H9 (cell line): ENCODE data around the gene FAAP100. TPM values are rescaled to one million over a fixed set of nuclear protein-coding genes. Genes with fewer than 3 reads are reported as not detected.
A peak's percentile ranks its signal among the peaks of the same experiment; 100 is the strongest.

ENCODE experiments used
- DNase-seq: peaks from one replicate; pipeline ENCODE4 v3.0.0-alpha.2; 2017
- H2AFZ ChIP-seq: one replicate; pipeline ENCODE4 v1.6.1; 2013; ENCODE audit warnings: mild to moderate bottlenecking, low read length, control low read depth, moderate library complexity
- H2AK5ac ChIP-seq: 2 replicates; pipeline ENCODE4 v1.6.1; 2013; ENCODE audit warnings: low read length, control low read depth, mixed read lengths; ENCODE audit not compliant: insufficient read length
- H2BK120ac ChIP-seq: one replicate; pipeline ENCODE4 v1.6.1; 2013; ENCODE audit warnings: low read depth, mild to moderate bottlenecking, low read length, control low read depth, inconsistent platforms; ENCODE audit not compliant: poor library complexity, severe bottlenecking
- H2BK12ac ChIP-seq: 2 replicates; pipeline ENCODE4 v1.6.1; 2013; ENCODE audit warnings: low read length, control low read depth, mixed read lengths, low read depth; ENCODE audit not compliant: insufficient read length
- H2BK15ac ChIP-seq: 2 replicates; pipeline ENCODE4 v1.6.1; 2013; ENCODE audit warnings: low read depth, low read length, control low read depth
- H2BK20ac ChIP-seq: one replicate; pipeline ENCODE4 v1.6.1; 2013; ENCODE audit warnings: low read depth, mild to moderate bottlenecking, low read length, control low read depth, inconsistent platforms; ENCODE audit not compliant: poor library complexity, severe bottlenecking
- H2BK5ac ChIP-seq: 2 replicates; pipeline ENCODE4 v1.6.1; 2013; ENCODE audit warnings: low read length, control low read depth, mixed read lengths; ENCODE audit not compliant: insufficient read length
- H3K14ac ChIP-seq: 2 replicates; pipeline ENCODE4 v1.6.1; 2013; ENCODE audit warnings: low read length, control low read depth; ENCODE audit not compliant: insufficient read depth
- H3K18ac ChIP-seq: 2 replicates; pipeline ENCODE4 v1.6.1; 2013; ENCODE audit warnings: low read depth, mild to moderate bottlenecking, mixed read lengths, low read length, control low read depth; ENCODE audit not compliant: insufficient read length
- H3K23ac ChIP-seq: 2 replicates; pipeline ENCODE4 v1.6.1; 2013; ENCODE audit warnings: low read length, control low read depth, mixed read lengths, low read depth; ENCODE audit not compliant: insufficient read length
- H3K23me2 ChIP-seq: 2 replicates; pipeline ENCODE4 v1.6.1; 2013; ENCODE audit warnings: low read depth, mild to moderate bottlenecking, mixed read lengths, low read length, control low read depth; ENCODE audit not compliant: insufficient read length, poor library complexity, severe bottlenecking
- H3K27ac ChIP-seq: 2 replicates; pipeline ENCODE4 v1.5.1; 2013; ENCODE audit warnings: low read length, control low read depth, mixed read lengths, low read depth; ENCODE audit not compliant: insufficient read length
- H3K27me3 ChIP-seq: 2 replicates; pipeline ENCODE4 v1.6.1; 2013; ENCODE audit warnings: low read length, control low read depth, inconsistent platforms; ENCODE audit not compliant: insufficient read depth
- H3K4ac ChIP-seq: 2 replicates; pipeline ENCODE4 v1.6.1; 2013; ENCODE audit warnings: low read depth, mild to moderate bottlenecking, control low read depth, inconsistent platforms, low read length, moderate library complexity
- H3K4me1 ChIP-seq: 2 replicates; pipeline ENCODE4 v1.6.1; 2013; ENCODE audit warnings: low read length, control low read depth, inconsistent platforms; ENCODE audit not compliant: insufficient read depth
- H3K4me2 ChIP-seq: 2 replicates; pipeline ENCODE4 v1.6.1; 2013; ENCODE audit warnings: low read length, control low read depth, mixed read lengths; ENCODE audit not compliant: insufficient read length, insufficient read depth
- H3K56ac ChIP-seq: 2 replicates; pipeline ENCODE4 v1.6.1; 2013; ENCODE audit warnings: low read depth, mild to moderate bottlenecking, mixed read lengths, low read length, control low read depth; ENCODE audit not compliant: insufficient read length
- H3K79me1 ChIP-seq: 2 replicates; pipeline ENCODE4 v1.6.1; 2013; ENCODE audit warnings: low read depth, mild to moderate bottlenecking, moderate library complexity, low read length, control low read depth, inconsistent platforms; ENCODE audit not compliant: insufficient read depth, poor library complexity, severe bottlenecking
- H3K79me2 ChIP-seq: 2 replicates; pipeline ENCODE4 v1.6.1; 2013; ENCODE audit warnings: low read length, control low read depth, inconsistent platforms; ENCODE audit not compliant: insufficient read depth
- H3K9ac ChIP-seq: 2 replicates; pipeline ENCODE4 v1.6.1; 2013; ENCODE audit warnings: low read length, control low read depth, mixed read lengths; ENCODE audit not compliant: insufficient read length; ENCODE audit errors: extremely low read depth
- H3K9me3 ChIP-seq: one replicate; pipeline ENCODE4 v1.6.1; 2013; ENCODE audit warnings: low read depth, low read length, inconsistent platforms; ENCODE audit not compliant: control insufficient read depth
- H3T11ph ChIP-seq: one replicate; pipeline ENCODE4 v1.6.1; 2013; ENCODE audit warnings: mild to moderate bottlenecking, low read length, control low read depth, inconsistent platforms
- H4K20me1 ChIP-seq: one replicate; pipeline ENCODE4 v1.6.1; 2013; ENCODE audit not compliant: control insufficient read depth, insufficient read length, insufficient read depth
- H4K5ac ChIP-seq: 2 replicates; pipeline ENCODE4 v1.6.1; 2013; ENCODE audit warnings: low read depth, mild to moderate bottlenecking, mixed read lengths, low read length, control low read depth; ENCODE audit not compliant: insufficient read length
- H4K8ac ChIP-seq: replicated peaks from 2 replicates; pipeline ENCODE4 v1.6.1; 2013; ENCODE audit warnings: low read length, control low read depth, mixed read lengths, low read depth; ENCODE audit not compliant: insufficient read length
- H4K91ac ChIP-seq: 2 replicates; pipeline ENCODE4 v1.6.1; 2013; ENCODE audit warnings: low read depth, mild to moderate bottlenecking, moderate library complexity, mixed read lengths, low read length, control low read depth; ENCODE audit not compliant: insufficient read length
- H3K27ac Mint-ChIP-seq, 3 experiments: 2 replicates in 2 of 3; 3 replicates in 1 of 3; pipeline ENCODE4 v1.8.0; 2020 to 2021; ENCODE audit warnings: mixed read lengths in 3 of 3, mild to moderate bottlenecking in 1 of 3, moderate library complexity in 1 of 3
- H3K27me3 Mint-ChIP-seq: 2 replicates; pipeline ENCODE4 v1.8.0; 2021; ENCODE audit warnings: low read depth, mild to moderate bottlenecking, moderate library complexity, mixed read lengths
- H3K36me3 Mint-ChIP-seq, 3 experiments: 2 replicates in 2 of 3; 3 replicates in 1 of 3; pipeline ENCODE4 v1.8.0; 2020 to 2021; ENCODE audit warnings: low read depth in 3 of 3, mixed read lengths in 3 of 3; ENCODE audit not compliant: insufficient read depth in 1 of 3
- H3K4me1 Mint-ChIP-seq, 2 experiments: 2 replicates each; pipeline ENCODE4 v1.8.0; 2020; ENCODE audit warnings: mixed read lengths in 2 of 2
- H3K4me3 Mint-ChIP-seq, 2 experiments: 2 replicates in 1 of 2; 3 replicates in 1 of 2; pipeline ENCODE4 v1.8.0; 2020 to 2021; ENCODE audit warnings: mild to moderate bottlenecking in 2 of 2, mixed read lengths in 2 of 2, moderate library complexity in 1 of 2
- H3K9me3 Mint-ChIP-seq, 2 experiments: 2 replicates in 1 of 2; 3 replicates in 1 of 2; pipeline ENCODE4 v1.8.0; 2020; ENCODE audit warnings: mild to moderate bottlenecking in 2 of 2, mixed read lengths in 2 of 2, moderate library complexity in 1 of 2
- WGBS: extraction: QIAGEN DNeasy Blood & Tissue Kit; methylation state at CpG from one replicate; pipeline ENCODE4 v1.1.7; 2013; ENCODE audit warnings: missing lambda C conversion rate, low lambda C conversion rate, mixed read lengths; ENCODE audit not compliant: insufficient read length; ENCODE audit errors: extremely low coverage; 5-methylcytosine and 5-hydroxymethylcytosine counted together
- total RNA-seq: library from RNA; stranded (reverse); gene quantifications from 2 replicates; pipeline ENCODE4 v1.2.1, GENCODE V29; 2021
- TF ChIP-seq, protein P1 (sequence below): fragments of 200-600 bp; sonication (generic); conservative IDR thresholded peaks from 3 replicates; pipeline ENCODE4 v1.8.0; 2021; ENCODE audit warnings: antibody characterized with exemption, mild to moderate bottlenecking

Gene FAAP100
- total RNA-seq, 1 experiment from 2014 or later, result 54.0 TPM

DNA sequence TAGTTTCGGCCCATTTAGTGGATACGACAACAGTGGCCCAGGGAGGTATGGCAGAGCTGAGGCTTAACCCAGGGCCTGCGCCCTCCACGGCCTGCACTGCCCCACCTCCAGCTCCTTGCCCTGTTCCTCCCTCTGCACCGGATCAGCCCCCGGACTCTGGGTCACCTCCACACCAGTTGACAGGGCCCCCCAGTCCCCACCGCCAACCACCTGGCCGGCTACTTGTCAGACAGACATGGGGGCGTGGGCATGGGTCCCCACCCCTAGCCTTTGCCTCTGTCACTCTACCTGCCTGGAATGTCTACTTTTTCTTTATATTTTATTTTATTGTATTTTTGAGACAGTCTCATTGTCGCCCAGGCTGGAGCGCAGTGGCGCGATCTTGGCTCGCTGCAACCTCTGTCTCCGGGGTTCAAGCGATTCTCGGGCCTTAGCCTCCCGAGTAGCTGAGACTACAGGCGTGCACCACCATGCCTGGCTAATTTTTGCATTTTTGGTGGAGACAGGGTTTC, 36.6 kb downstream of the FAAP100 start:
- peaks cover 4% of the 10 kb centered on the region; the same call in 1 of the 2 replicates for H3K4me1 ChIP-seq
- H2AFZ ChIP-seq, result no peak overlapping the region
- no peak overlapping the region for H3K27ac ChIP-seq
- no peak overlapping the region for H2BK5ac ChIP-seq
- WGBS, result no CpG with 5 or more reads among the region's 19 CpGs
- TF ChIP-seq, protein P1, sequence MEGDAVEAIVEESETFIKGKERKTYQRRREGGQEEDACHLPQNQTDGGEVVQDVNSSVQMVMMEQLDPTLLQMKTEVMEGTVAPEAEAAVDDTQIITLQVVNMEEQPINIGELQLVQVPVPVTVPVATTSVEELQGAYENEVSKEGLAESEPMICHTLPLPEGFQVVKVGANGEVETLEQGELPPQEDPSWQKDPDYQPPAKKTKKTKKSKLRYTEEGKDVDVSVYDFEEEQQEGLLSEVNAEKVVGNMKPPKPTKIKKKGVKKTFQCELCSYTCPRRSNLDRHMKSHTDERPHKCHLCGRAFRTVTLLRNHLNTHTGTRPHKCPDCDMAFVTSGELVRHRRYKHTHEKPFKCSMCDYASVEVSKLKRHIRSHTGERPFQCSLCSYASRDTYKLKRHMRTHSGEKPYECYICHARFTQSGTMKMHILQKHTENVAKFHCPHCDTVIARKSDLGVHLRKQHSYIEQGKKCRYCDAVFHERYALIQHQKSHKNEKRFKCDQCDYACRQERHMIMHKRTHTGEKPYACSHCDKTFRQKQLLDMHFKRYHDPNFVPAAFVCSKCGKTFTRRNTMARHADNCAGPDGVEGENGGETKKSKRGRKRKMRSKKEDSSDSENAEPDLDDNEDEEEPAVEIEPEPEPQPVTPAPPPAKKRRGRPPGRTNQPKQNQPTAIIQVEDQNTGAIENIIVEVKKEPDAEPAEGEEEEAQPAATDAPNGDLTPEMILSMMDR, result no peak
- H2BK15ac ChIP-seq, result no peak overlapping the region
- H4K20me1 ChIP-seq, result no peaks in the 10 kb centered on the region
- no peak overlapping the region for H2BK12ac ChIP-seq
- no peak overlapping the region for H4K91ac ChIP-seq
- no peaks in the 10 kb centered on the region for H3K9me3 ChIP-seq
- no peak overlapping the region for H2BK20ac ChIP-seq
- H3K23me2 ChIP-seq, result peaks cover 43% of the 10 kb centered on the region
- no peaks in the 10 kb centered on the region; the same call in 1 of the 2 replicates for H3K27me3 ChIP-seq
- H3K4me1 Mint-ChIP-seq, result peaks cover 22 to 33% of the 10 kb centered on the region in 2 experiments
- no peak overlapping the region for H4K8ac ChIP-seq
- H3K4me3 Mint-ChIP-seq, result peak overlapping the region; percentile 80 to 89
- H4K5ac ChIP-seq, result no peak overlapping the region
- H2BK120ac ChIP-seq, result no peak overlapping the region
- no peak overlapping the region for H3K9ac ChIP-seq
- H3K27me3 Mint-ChIP-seq, result peaks cover 23% of the 10 kb centered on the region
- H3K4me2 ChIP-seq, result peak overlapping the region; percentile 79
- DNase-seq, result no peak
- H3K27ac Mint-ChIP-seq, result no peak overlapping the region
- H3T11ph ChIP-seq, result no peak overlapping the region
- H3K56ac ChIP-seq, result no peak overlapping the region
- no peak overlapping the region for H3K4ac ChIP-seq
- no peak overlapping the region for H2AK5ac ChIP-seq
- H3K79me1 ChIP-seq, result peaks cover 2% of the 10 kb centered on the region
- no peak overlapping the region for H3K18ac ChIP-seq
- H3K36me3 Mint-ChIP-seq, result peaks cover 17 to 22% (median 18%) of the 10 kb centered on the region in 3 experiments
- H3K79me2 ChIP-seq, result peaks cover 24% of the 10 kb centered on the region; the same call in 1 of the 2 replicates
- H3K14ac ChIP-seq, result no peak overlapping the region
- peaks cover 7 to 16% of the 10 kb centered on the region in 2 experiments; a peak in 4 of 5 replicates for H3K9me3 Mint-ChIP-seq
- H3K23ac ChIP-seq, result no peak overlapping the region
